ENCODE data around the gene BDH1. TPM values are rescaled to one million over a fixed set of nuclear protein-coding genes. Genes with fewer than 3 reads are reported as not detected.
"Not testable (repeated sequence)": the region's sequence is repeated elsewhere in the genome, so short reads cannot be mapped to it uniquely, and the experiment has no call there.

Gene BDH1
- total RNA-seq, 2 experiments from 2014 or later, result 63.5 to 71.0 TPM

DNA sequence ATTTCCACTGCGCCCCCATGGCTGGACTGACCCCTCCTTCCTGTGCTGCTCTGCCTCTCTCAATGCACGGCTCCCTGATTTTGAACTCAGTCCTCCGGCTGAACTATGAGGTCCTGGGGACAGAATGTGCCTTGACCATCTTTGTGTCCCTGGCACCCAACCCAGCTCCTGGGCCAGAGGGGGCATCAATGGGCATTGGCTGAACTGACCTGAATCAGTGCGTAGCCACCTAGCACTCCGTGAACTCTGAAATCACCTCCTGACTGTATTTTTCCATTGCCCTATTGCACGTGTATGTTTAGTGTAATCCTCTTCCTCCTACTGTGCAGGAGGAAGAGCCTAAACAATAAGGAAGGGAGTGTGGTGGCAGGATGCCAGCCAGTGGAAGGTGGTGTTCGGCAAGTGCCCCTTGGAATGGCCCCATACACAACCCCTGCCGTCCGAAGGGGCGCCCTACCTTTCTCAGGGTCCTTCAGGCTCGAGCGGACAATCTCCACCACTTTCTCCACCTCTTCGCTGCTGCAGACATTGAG, 33.5 kb downstream of the BDH1 start:
- no peak overlapping the region for H3K4me3 Mint-ChIP-seq
- H3K36me3 Mint-ChIP-seq, result peaks cover 21% of the 10 kb centered on the region
- peaks cover 3% of the 10 kb centered on the region for H3K9me3 Mint-ChIP-seq
- H3K4me1 Mint-ChIP-seq, result peaks cover 4% of the 10 kb centered on the region
- no peak for DNase-seq
- no peaks in the 10 kb centered on the region for H3K27me3 Mint-ChIP-seq
- H3K27ac Mint-ChIP-seq, result no peak overlapping the region

DNA sequence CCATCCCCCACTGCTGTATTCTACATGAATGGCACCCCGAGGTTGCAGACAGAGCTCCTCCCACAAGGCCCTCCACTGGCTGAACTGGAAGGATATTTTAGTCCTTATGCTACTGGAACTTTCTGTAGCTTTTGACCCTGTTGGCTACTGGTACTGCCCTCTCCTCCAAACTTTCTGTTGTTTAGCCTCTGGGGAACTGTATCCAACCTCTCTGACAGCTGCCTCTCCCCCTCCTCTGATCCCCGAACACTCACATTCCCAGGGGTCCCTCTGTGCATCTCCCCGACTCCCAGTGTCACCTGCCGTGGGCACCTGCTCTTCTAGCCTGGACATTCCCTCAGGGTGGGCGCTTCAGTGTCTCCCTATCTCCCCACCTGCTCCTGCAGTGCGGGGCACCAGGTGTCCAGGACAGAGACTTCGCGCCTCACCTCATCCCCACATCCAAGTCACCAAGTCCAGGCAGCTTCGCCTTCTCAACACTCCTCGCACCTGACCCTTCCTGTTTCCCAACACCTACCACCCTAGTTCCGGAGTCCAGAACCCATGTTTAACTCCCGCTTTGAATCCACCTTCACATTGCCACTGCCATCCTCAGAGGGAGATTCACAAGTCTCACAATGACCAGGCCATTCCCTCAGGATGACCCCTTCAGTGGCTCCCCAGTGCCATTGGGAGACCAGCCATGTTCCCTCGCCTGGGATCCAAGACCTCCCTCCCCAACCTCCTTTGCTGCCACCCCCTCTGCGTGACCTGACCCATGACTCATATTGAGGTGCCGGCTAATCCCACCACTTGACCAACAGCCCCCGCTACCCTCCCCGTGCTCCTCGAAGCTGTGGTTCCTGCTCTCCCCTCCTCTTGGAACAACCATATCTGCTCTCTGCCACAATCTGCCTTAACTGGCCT, 34.2 kb downstream of the BDH1 start:
- Mint-ChIP-seq H3K4me3 (no peak overlapping the region), H3K36me3 (peaks cover 28% of the 10 kb centered on the region), H3K4me1 (peaks cover 11% of the 10 kb centered on the region), H3K27ac (no peak overlapping the region), H3K27me3 (no peaks in the 10 kb centered on the region), H3K9me3 (peaks cover 3% of the 10 kb centered on the region)
- DNase-seq, result no peak

DNA sequence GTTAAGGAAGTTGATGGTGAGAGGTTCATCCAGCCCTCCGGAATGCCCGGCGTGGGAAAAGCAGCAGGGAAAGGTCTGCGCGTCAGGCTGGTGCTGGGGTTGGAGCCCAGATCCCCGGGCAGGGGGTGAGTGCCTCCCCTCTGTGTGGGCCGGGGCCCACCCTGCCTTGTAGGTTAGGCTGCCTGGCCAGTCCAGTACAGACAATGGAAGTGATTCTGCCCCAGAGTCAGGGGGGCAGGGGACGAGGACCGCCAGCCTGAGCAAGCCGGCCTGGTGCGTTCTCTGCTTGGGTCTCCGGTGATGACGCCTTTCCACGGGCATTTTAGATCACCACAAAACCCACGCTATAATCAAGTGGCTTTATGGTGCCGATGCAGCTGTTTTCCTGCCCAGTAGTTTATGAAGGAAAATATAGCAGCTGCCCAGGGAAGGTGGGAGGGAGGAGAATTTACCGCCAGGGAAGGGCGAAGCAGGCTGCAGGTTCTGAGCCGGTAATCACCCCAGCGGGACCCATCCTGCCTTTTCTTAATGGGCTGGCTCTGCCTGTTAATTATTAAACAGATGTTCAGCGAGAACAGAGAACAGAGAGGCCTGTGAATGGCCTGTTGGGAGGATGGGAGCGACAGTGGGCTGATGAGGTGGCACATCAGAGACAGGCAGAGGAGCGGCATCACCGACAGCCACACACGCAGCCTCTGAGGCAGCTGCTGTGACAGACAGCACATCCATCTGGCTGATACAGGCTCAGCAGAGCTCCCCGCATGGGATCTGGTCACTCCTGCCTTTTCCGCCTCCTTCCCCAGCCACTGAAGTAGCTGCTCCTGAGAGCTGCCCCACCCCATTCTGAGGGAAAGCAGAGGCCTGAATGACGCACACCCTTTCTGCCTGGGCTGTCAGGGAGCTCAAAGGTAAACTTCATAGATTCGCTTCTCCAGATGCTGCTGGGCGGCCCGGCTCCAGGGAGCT, 35.2 kb downstream of the BDH1 start:
- Mint-ChIP-seq H3K4me3 (no peak overlapping the region), H3K27me3 (no peaks in the 10 kb centered on the region), H3K4me1 (peaks cover 13% of the 10 kb centered on the region), H3K9me3 (peaks cover 3% of the 10 kb centered on the region), H3K27ac (peak overlapping the region; percentile 46), H3K36me3 (peaks cover 37% of the 10 kb centered on the region)
- DNase-seq, result no peak

DNA sequence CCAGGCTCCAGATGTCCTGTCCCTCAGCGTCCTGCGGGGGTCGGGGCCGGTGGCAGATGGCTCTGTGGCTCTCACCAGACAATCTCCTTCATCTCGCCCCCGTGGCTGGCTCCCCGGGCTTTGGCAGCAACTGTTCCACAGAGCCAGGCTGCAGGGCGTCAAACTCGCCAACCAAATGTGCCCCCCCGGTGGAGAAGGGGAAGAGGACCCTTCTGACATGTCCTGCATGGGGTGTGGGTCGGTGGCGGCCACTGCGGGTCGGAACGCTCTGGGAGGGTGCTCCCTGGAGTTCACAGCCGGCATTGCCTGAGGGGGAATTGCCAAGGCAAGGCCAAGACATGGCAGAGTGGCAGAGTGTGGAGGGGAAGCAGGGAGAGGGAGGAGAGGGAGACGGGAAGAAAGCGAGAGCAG, 36.0 kb downstream of the BDH1 start:
- DNase-seq, result no peak
- no peaks in the 10 kb centered on the region for H3K27me3 Mint-ChIP-seq
- peaks cover 13% of the 10 kb centered on the region for H3K4me1 Mint-ChIP-seq
- H3K9me3 Mint-ChIP-seq, result peaks cover 3% of the 10 kb centered on the region
- peaks cover 38% of the 10 kb centered on the region for H3K36me3 Mint-ChIP-seq
- H3K4me3 Mint-ChIP-seq, result no peak overlapping the region
- no peak overlapping the region for H3K27ac Mint-ChIP-seq

DNA sequence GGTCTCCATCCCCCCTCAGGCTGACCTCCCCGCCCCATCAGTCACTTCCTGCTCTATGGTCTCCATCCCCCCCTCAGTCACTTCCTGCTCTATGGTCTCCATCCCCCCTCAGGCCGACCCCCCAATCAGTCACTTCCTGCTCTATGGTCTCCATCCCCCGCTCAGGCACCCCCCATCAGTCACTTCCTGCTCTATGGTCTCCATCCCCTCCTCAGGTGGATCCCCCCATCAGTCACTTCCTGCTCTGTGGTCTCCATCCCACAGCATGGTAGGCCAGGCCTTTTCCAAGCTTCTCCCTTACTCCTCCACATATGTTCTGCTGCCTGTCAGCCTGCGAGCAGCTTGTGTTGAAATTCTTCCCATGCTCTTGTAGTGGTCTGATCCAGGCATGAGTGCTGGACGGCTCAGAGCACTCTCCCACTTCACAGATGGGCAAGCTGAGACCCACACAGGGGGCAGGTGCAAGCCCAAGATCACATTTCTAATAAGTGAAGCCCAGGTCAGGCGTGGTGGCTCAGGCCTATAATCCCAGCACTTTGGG, 36.8 kb downstream of the BDH1 start:
- peaks cover 13% of the 10 kb centered on the region for H3K4me1 Mint-ChIP-seq
- DNase-seq, result no peak
- peak overlapping the region; percentile 82 for H3K27ac Mint-ChIP-seq
- H3K27me3 Mint-ChIP-seq, result no peaks in the 10 kb centered on the region
- H3K4me3 Mint-ChIP-seq, result peak overlapping the region; percentile 30
- peaks cover 3% of the 10 kb centered on the region for H3K9me3 Mint-ChIP-seq
- H3K36me3 Mint-ChIP-seq, result peaks cover 38% of the 10 kb centered on the region

DNA sequence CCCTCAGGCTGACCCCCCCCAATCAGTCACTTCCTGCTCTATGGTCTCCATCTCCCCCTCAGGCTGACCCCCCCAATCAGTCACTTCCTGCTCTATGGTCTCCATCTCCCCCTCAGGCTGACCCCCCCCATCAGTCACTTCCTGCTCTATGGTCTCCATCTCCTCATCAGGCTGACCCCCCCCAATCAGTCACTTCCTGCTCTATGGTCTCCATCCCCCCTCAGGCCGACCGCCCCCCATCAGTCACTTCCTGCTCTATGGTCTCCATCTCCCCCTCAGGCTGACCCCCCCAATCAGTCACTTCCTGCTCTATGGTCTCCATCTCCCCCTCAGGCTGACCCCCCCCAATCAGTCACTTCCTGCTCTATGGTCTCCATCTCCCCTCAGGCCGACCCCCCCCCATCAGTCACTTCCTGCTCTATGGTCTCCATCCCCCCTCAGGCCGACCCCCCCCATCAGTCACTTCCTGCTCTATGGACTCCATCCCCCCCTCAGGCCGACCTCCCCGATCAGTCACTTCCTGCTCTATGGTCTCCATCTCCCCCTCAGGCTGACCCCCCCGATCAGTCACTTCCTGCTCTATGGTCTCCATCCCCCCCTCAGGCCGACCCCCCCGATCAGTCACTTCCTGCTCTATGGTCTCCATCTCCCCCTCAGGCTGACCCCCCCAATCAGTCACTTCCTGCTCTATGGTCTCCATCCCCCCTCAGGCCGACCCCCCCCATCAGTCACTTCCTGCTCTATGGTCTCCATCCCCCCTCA, 37.7 kb downstream of the BDH1 start:
- H3K4me3 Mint-ChIP-seq, H3K9me3 Mint-ChIP-seq, DNase-seq, H3K27me3 Mint-ChIP-seq: not testable (repeated sequence)
- H3K27ac Mint-ChIP-seq, result peak overlapping the region; percentile 8
- H3K36me3 Mint-ChIP-seq, result peaks cover 38% of the 10 kb centered on the region
- H3K4me1 Mint-ChIP-seq, result peaks cover 13% of the 10 kb centered on the region

DNA sequence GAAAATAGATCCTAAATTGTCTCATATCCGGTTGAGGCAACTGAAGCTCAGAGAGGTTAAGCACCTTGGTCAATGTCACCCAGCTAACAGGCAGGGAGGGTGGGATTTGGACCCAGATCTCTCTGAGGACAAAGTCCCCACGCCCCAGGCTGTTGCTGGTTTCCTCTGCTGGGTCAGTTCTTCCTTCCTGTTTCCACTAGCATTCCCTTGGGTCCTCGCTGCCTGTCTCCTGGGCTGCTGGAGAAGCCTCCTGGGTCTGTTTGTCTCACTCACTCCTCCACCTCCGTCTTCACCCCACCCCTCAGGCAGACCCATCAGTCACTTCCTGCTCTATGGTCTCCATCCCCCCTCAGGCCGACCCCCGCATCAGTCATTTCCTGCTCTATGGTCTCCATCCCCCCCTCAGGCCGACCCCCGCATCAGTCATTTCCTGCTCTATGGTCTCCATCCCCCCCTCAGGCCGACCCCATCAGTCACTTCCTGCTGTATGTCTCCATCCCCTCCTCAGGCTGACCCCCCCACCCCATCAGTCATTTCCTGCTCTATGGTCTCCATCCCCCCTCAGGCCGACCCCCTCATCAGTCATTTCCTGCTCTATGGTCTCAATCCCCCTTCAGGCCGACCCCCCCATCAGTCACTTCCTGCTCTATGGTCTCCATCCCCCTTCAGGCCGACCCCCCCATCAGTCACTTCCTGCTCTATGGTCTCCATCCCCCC, 38.7 kb downstream of the BDH1 start:
- H3K4me3 Mint-ChIP-seq, H3K27me3 Mint-ChIP-seq, H3K9me3 Mint-ChIP-seq: not testable (repeated sequence)
- H3K36me3 Mint-ChIP-seq, result peaks cover 42% of the 10 kb centered on the region
- peak; percentile 24 for DNase-seq
- peak overlapping the region; percentile 88 for H3K27ac Mint-ChIP-seq
- H3K4me1 Mint-ChIP-seq, result peaks cover 13% of the 10 kb centered on the region

DNA sequence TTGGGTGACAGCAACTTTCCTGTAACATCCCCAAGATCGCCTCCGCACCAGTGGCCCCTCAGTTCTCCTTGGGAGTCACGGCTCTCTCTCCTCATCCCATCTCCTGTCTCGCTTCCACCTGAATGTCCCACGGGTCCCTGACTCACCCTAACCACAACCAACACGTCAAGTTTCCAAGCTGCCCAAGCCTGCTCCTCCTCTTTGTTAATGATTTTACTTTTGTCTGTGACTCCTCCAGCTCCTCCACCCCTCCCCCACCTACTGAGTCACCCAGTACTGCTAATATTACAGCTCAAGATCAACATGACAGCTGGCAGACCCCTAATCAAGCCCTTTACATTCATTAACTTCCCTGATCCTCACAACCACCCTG, 39.3 kb downstream of the BDH1 start:
- Mint-ChIP-seq H3K27me3 (no peaks in the 10 kb centered on the region), H3K27ac (peak overlapping the region; percentile 88), H3K36me3 (peaks cover 41% of the 10 kb centered on the region), H3K4me3 (no peak overlapping the region), H3K9me3 (peaks cover 3% of the 10 kb centered on the region), H3K4me1 (peaks cover 13% of the 10 kb centered on the region)
- peak; percentile 37 for DNase-seq

DNA sequence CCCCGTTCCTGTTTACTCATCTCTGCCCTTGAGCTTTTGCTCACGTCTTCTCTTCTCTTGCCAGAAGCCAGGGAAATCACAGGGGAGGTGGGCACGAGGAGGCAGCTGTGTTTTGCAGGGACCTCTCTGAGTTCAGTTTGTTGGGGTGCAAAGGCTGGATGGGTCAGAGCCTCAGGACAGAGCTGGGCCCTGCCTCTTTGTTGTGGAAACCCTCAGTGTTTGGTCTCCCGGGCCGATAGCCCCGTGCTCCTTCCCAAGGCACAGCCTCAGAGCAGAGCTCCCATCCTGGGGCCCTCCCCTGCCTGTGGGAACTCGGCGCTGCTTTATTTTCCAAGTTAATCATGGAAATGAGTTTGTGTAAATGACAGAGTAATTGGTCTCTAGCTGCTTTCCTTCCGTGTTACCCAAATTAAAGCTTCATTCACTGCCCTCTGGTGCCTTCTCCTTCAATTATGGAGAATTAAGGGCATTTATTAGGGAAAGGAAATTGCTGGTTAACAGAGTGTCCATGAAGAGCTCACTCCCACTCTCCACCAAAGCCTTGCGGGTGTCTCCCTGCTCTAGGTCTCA, 40.9 kb downstream of the BDH1 start:
- H3K36me3 Mint-ChIP-seq, result peaks cover 39% of the 10 kb centered on the region
- no peaks in the 10 kb centered on the region for H3K27me3 Mint-ChIP-seq
- peak overlapping the region; percentile 38 for H3K27ac Mint-ChIP-seq
- DNase-seq, result no peak
- H3K9me3 Mint-ChIP-seq, result peaks cover 3% of the 10 kb centered on the region
- H3K4me3 Mint-ChIP-seq, result no peak overlapping the region
- H3K4me1 Mint-ChIP-seq, result peaks cover 14% of the 10 kb centered on the region

DNA sequence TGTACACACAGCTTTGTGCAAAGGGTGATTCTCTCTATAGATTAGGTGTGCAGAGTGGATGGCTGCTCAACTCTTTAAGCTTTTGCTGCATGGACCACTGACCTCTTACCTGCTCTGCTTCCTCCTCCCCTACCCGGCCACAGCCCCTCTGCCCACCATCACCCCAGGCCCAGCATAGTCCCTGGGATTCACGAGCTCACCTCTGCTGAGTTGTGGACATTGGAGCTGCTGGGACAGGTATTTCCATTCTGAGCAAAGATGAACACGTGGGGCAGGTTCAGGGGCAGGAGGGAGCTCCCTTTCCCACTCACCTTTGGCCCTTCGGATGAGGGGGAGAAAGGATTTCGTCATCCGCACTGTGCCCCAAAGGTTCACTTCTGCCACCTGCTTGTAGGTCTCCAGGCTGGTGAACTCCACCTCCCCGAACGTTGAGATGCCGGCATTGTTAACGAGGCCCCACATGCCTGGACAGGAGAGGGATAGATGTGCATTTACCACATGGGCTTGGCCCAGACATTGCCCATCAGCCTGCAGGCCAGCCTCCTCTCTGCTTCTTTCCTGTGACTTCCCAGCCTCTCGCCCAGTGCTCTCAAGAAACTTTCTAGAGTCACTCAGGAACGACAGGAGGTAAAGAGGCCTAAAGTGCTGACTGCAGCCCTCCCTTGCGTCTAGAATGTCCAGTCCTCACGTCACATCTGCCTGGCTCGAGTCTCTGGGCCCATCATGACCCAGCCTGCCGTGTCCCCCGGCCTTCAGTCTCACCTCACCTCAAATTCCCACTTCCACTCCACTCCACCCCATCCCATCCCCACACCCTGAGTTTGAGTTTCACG, 41.6 kb downstream of the BDH1 start:
- Mint-ChIP-seq H3K27me3 (no peaks in the 10 kb centered on the region), H3K27ac (peak overlapping the region; percentile 38), H3K4me1 (peaks cover 13% of the 10 kb centered on the region), H3K9me3 (peaks cover 3% of the 10 kb centered on the region), H3K4me3 (no peak overlapping the region), H3K36me3 (peaks cover 36% of the 10 kb centered on the region)
- no peak for DNase-seq

DNA sequence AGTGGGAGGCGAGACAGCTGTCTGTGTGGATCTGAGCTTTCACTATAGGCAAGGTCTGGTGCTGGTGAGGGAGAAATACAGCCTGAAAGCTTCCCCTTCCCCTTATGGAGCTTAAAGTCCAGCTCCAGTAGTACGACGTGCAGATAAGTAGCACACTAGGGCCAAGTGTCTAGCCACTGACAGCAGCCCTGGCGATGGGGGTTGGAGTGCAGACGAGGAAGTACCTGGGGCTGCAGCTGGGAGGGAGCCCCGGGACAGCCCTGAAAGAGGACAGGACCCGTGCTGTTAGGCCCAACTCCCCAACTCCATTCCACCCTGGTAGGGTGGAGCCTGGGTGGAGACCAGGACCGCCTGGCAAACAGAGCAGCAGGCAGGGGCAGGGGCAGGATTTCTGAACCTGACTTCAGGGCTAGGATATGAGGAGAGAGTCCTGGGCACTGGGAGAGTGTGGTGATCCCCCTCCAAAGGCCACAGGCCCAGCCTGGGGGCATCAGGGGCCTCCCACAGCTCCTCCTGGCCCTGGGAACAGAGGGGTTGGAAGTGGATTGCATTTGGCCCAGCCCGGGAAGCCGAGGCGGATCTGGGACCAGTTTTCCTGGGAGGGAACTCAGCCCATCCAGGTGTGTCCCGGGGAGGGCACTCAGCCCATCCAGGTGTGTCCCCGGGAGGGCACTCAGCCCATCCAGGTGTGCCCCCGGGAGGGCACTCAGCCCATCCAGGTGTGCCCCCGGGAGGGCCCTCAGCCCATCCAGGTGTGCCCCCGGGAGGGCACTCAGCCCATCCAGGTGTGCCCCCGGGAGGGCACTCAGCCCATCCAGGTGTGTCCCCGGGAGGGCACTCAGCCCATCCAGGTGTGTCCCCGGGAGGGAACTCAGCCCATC, 42.8 kb downstream of the BDH1 start:
- H3K36me3 Mint-ChIP-seq, result peaks cover 30% of the 10 kb centered on the region
- DNase-seq, result no peak
- no peaks in the 10 kb centered on the region for H3K27me3 Mint-ChIP-seq
- H3K4me3 Mint-ChIP-seq, result no peak overlapping the region
- no peak overlapping the region for H3K27ac Mint-ChIP-seq
- peaks cover 10% of the 10 kb centered on the region for H3K4me1 Mint-ChIP-seq
- no peaks in the 10 kb centered on the region for H3K9me3 Mint-ChIP-seq

Measured in activated naive CD8-positive, alpha-beta T cell treated with anti-CD3 and anti-CD28 coated beads for 36 hours (primary cell).